Cardiac fibroblast (primary cell): Measurements from ENCODE around the gene SFSWAP.

ENCODE experiments used
- DNase-seq, 2 donors: peaks; one replicate each; pipeline versions ENCODE4 v3.0.0 to v3.0.0-alpha.2; 2010; ENCODE audit warnings: low read depth in 2 of 2
- H3K4me3 ChIP-seq, 2 donors: replicated peaks in 1 of 2; 1 replicate in 1 of 2; 2 replicates in 1 of 2; pipeline ENCODE4 v1.5.1; 2011; ENCODE audit warnings: low read depth in 2 of 2, low read length in 2 of 2, mild to moderate bottlenecking in 2 of 2, moderate library complexity in 1 of 2
- CTCF ChIP-seq: IDR thresholded peaks from one replicate; pipeline ENCODE4 v1.5.1; 2011; ENCODE audit warnings: low read depth, mild to moderate bottlenecking, low read length, inconsistent platforms

SFSWAP gene

GRCh38 chr12:131787143-131787660 is 76.3 kb downstream of the SFSWAP start:
- no peak for DNase-seq
- H3K4me3 ChIP-seq = no peak overlapping the region
- TF ChIP-seq CTCF = no peak

GRCh38 chr12:131788070-131788469 is 77.2 kb downstream of the SFSWAP start:
- no peak for TF ChIP-seq CTCF
- no peak overlapping the region for H3K4me3 ChIP-seq
- no peak for DNase-seq

GRCh38 chr12:131789638-131790037 is 78.7 kb downstream of the SFSWAP start:
- no peak for DNase-seq
- no peak for TF ChIP-seq CTCF
- no peak overlapping the region for H3K4me3 ChIP-seq

- DNase-seq = peak; percentile 5 to 41
- no peak overlapping the region for H3K4me3 ChIP-seq
- no peak for TF ChIP-seq CTCF
Measured at GRCh38 chr12:131793243-131794022, 82.5 kb downstream of the SFSWAP start.

- TF ChIP-seq CTCF = no peak
Measured at GRCh38 chr12:131794061-131794460, 83.2 kb downstream of the SFSWAP start.

GRCh38 chr12:131794573-131794972 is 83.7 kb downstream of the SFSWAP start:
- DNase-seq = no peak
- H3K4me3 ChIP-seq = no peak overlapping the region
- TF ChIP-seq CTCF = no peak

More at GRCh38 chr12:131794061-131794460, 83.2 kb downstream of the SFSWAP start:
- DNase-seq = no peak
- H3K4me3 ChIP-seq = no peak overlapping the region

- no peak for TF ChIP-seq CTCF
- H3K4me3 ChIP-seq = no peak overlapping the region
- DNase-seq = no peak
Measured at GRCh38 chr12:131795064-131795463, 84.2 kb downstream of the SFSWAP start.
